ENCODE measurements around the gene WNT4.

WNT4 gene

GRCh38 chr1:22176258-22176657 is 33.4 kb upstream of the WNT4 start:
- H3K4me3 ChIP-seq (ENCODE audit: low read length): no peak overlapping the region
- no peaks in the 10 kb centered on the region for H3K4me1 ChIP-seq (ENCODE audit: control insufficient read depth, insufficient read depth, low read length)
- H3K9ac ChIP-seq (ENCODE audit: low read length): no peak overlapping the region
- no peak overlapping the region for H3K27ac ChIP-seq (ENCODE audit: low read depth, low read length)
- H3K27me3 ChIP-seq (ENCODE audit: control insufficient read depth, insufficient read depth, low read length): no peaks in the 10 kb centered on the region
- no peaks in the 10 kb centered on the region for H3K36me3 ChIP-seq (ENCODE audit: control insufficient read depth, insufficient read depth, low read length)

- H3K27ac ChIP-seq (ENCODE audit: low read depth, low read length): no peak overlapping the region
- no peak overlapping the region for H3K4me3 ChIP-seq (ENCODE audit: low read length)
- no peak overlapping the region for H3K9ac ChIP-seq (ENCODE audit: low read length)
- no peaks in the 10 kb centered on the region for H3K36me3 ChIP-seq (ENCODE audit: control insufficient read depth, insufficient read depth, low read length)
- H3K4me1 ChIP-seq (ENCODE audit: control insufficient read depth, insufficient read depth, low read length): no peaks in the 10 kb centered on the region
- no peaks in the 10 kb centered on the region for H3K27me3 ChIP-seq (ENCODE audit: control insufficient read depth, insufficient read depth, low read length)
These were observed 31.7 kb upstream of the WNT4 start for GRCh38 chr1:22174446-22175220.

GRCh38 chr1:22171951-22172715 is 29.2 kb upstream of the WNT4 start:
- no peak overlapping the region for H3K27ac ChIP-seq (ENCODE audit: low read depth, low read length)
- no peaks in the 10 kb centered on the region for H3K4me1 ChIP-seq (ENCODE audit: control insufficient read depth, insufficient read depth, low read length)
- H3K9ac ChIP-seq (ENCODE audit: low read length): no peak overlapping the region
- H3K36me3 ChIP-seq (ENCODE audit: control insufficient read depth, insufficient read depth, low read length): no peaks in the 10 kb centered on the region
- no peak overlapping the region for H3K4me3 ChIP-seq (ENCODE audit: low read length)
- no peaks in the 10 kb centered on the region for H3K27me3 ChIP-seq (ENCODE audit: control insufficient read depth, insufficient read depth, low read length)

- H3K36me3 ChIP-seq (ENCODE audit: control insufficient read depth, insufficient read depth, low read length): no peaks in the 10 kb centered on the region
- H3K9ac ChIP-seq (ENCODE audit: low read length): no peak overlapping the region
- no peaks in the 10 kb centered on the region for H3K27me3 ChIP-seq (ENCODE audit: control insufficient read depth, insufficient read depth, low read length)
- no peak overlapping the region for H3K4me3 ChIP-seq (ENCODE audit: low read length)
- H3K27ac ChIP-seq (ENCODE audit: low read depth, low read length): no peak overlapping the region
- H3K4me1 ChIP-seq (ENCODE audit: control insufficient read depth, insufficient read depth, low read length): no peaks in the 10 kb centered on the region
These were observed 26.9 kb upstream of the WNT4 start for GRCh38 chr1:22169816-22170215.

GRCh38 chr1:22168412-22168973 is 25.6 kb upstream of the WNT4 start:
- H3K9ac ChIP-seq (ENCODE audit: low read length): no peak overlapping the region
- H3K4me1 ChIP-seq (ENCODE audit: control insufficient read depth, insufficient read depth, low read length): no peaks in the 10 kb centered on the region
- no peaks in the 10 kb centered on the region for H3K36me3 ChIP-seq (ENCODE audit: control insufficient read depth, insufficient read depth, low read length)
- no peaks in the 10 kb centered on the region for H3K27me3 ChIP-seq (ENCODE audit: control insufficient read depth, insufficient read depth, low read length)
- no peak overlapping the region for H3K27ac ChIP-seq (ENCODE audit: low read depth, low read length)
- no peak overlapping the region for H3K4me3 ChIP-seq (ENCODE audit: low read length)

GRCh38 chr1:22166439-22166838 is 23.5 kb upstream of the WNT4 start:
- no peaks in the 10 kb centered on the region for H3K36me3 ChIP-seq (ENCODE audit: control insufficient read depth, insufficient read depth, low read length)
- H3K4me1 ChIP-seq (ENCODE audit: control insufficient read depth, insufficient read depth, low read length): no peaks in the 10 kb centered on the region
- H3K27ac ChIP-seq (ENCODE audit: low read depth, low read length): no peak overlapping the region
- H3K4me3 ChIP-seq (ENCODE audit: low read length): no peak overlapping the region
- H3K9ac ChIP-seq (ENCODE audit: low read length): no peak overlapping the region
- H3K27me3 ChIP-seq (ENCODE audit: control insufficient read depth, insufficient read depth, low read length): no peaks in the 10 kb centered on the region

GRCh38 chr1:22164841-22165808 is 22.2 kb upstream of the WNT4 start:
- H3K4me1 ChIP-seq (ENCODE audit: control insufficient read depth, insufficient read depth, low read length): no peaks in the 10 kb centered on the region
- no peaks in the 10 kb centered on the region for H3K36me3 ChIP-seq (ENCODE audit: control insufficient read depth, insufficient read depth, low read length)
- no peak overlapping the region for H3K4me3 ChIP-seq (ENCODE audit: low read length)
- H3K9ac ChIP-seq (ENCODE audit: low read length): no peak overlapping the region
- H3K27me3 ChIP-seq (ENCODE audit: control insufficient read depth, insufficient read depth, low read length): no peaks in the 10 kb centered on the region
- no peak overlapping the region for H3K27ac ChIP-seq (ENCODE audit: low read depth, low read length)

GRCh38 chr1:22163564-22163963 is 20.7 kb upstream of the WNT4 start:
- Histone ChIP-seq H3K27me3 (ENCODE audit: control insufficient read depth, insufficient read depth, low read length) (no peaks in the 10 kb centered on the region), H3K36me3 (ENCODE audit: control insufficient read depth, insufficient read depth, low read length) (no peaks in the 10 kb centered on the region), H3K9ac (ENCODE audit: low read length) (no peak overlapping the region), H3K4me3 (ENCODE audit: low read length) (no peak overlapping the region), H3K27ac (ENCODE audit: low read depth, low read length) (no peak overlapping the region), H3K4me1 (ENCODE audit: control insufficient read depth, insufficient read depth, low read length) (no peaks in the 10 kb centered on the region)

GRCh38 chr1:22163137-22163536 is 20.2 kb upstream of the WNT4 start:
- Histone ChIP-seq H3K36me3 (ENCODE audit: control insufficient read depth, insufficient read depth, low read length) (no peaks in the 10 kb centered on the region), H3K4me3 (ENCODE audit: low read length) (no peak overlapping the region), H3K27ac (ENCODE audit: low read depth, low read length) (no peak overlapping the region), H3K27me3 (ENCODE audit: control insufficient read depth, insufficient read depth, low read length) (no peaks in the 10 kb centered on the region), H3K9ac (ENCODE audit: low read length) (no peak overlapping the region), H3K4me1 (ENCODE audit: control insufficient read depth, insufficient read depth, low read length) (no peaks in the 10 kb centered on the region)

- no peak overlapping the region for H3K4me3 ChIP-seq (ENCODE audit: low read length)
- H3K9ac ChIP-seq (ENCODE audit: low read length): no peak overlapping the region
- no peaks in the 10 kb centered on the region for H3K27me3 ChIP-seq (ENCODE audit: control insufficient read depth, insufficient read depth, low read length)
- H3K36me3 ChIP-seq (ENCODE audit: control insufficient read depth, insufficient read depth, low read length): no peaks in the 10 kb centered on the region
- no peak overlapping the region for H3K27ac ChIP-seq (ENCODE audit: low read depth, low read length)
- H3K4me1 ChIP-seq (ENCODE audit: control insufficient read depth, insufficient read depth, low read length): no peaks in the 10 kb centered on the region
These were observed 17.0 kb upstream of the WNT4 start for GRCh38 chr1:22159891-22160290.

- no peak overlapping the region for H3K4me3 ChIP-seq (ENCODE audit: low read length)
- H3K27ac ChIP-seq (ENCODE audit: low read depth, low read length): no peak overlapping the region
- no peaks in the 10 kb centered on the region for H3K27me3 ChIP-seq (ENCODE audit: control insufficient read depth, insufficient read depth, low read length)
- no peaks in the 10 kb centered on the region for H3K4me1 ChIP-seq (ENCODE audit: control insufficient read depth, insufficient read depth, low read length)
- H3K36me3 ChIP-seq (ENCODE audit: control insufficient read depth, insufficient read depth, low read length): no peaks in the 10 kb centered on the region
- no peak overlapping the region for H3K9ac ChIP-seq (ENCODE audit: low read length)
These were observed 15.8 kb upstream of the WNT4 start for GRCh38 chr1:22158654-22159053.
